Activated naive CD8-positive, alpha-beta T cell treated with anti-CD3 and anti-CD28 coated beads, Interleukin-2, amount 10 ng/mL, durations not matched to agents 7 days and 5 days (primary cell): Measurements from ENCODE around the gene FRYL. TPM values are rescaled to one million over a fixed set of nuclear protein-coding genes. Genes with fewer than 3 reads are reported as not detected.
"Not testable (repeated sequence)": the region's sequence is repeated elsewhere in the genome, so short reads cannot be mapped to it uniquely, and the experiment has no call there.

Source experiments
- ATAC-seq: fragments of 150-1000 bp; cut with Tn5 transposase; one replicate; pipeline ENCODE4 v1.10.0; 2021; ENCODE audit warnings: low read depth, moderate library complexity
- POLR2A ChIA-PET: fragments of 350-600 bp; sonication (Branson Sonifier 250); formaldehyde crosslinking; loops from one replicate; lab custom pipeline; 2021; ENCODE audit warnings: antibody characterized with exemption; lab: Charles Lee
- DNase-seq: peaks from one replicate; pipeline ENCODE4 v3.0.0; 2021
- H3K27ac Mint-ChIP-seq: one replicate; pipeline ENCODE4 v1.8.0; 2022; ENCODE audit warnings: mild to moderate bottlenecking, mixed read lengths
- H3K27me3 Mint-ChIP-seq: one replicate; pipeline ENCODE4 v1.8.0; 2022; ENCODE audit warnings: mild to moderate bottlenecking, moderate library complexity, mixed read lengths
- H3K36me3 Mint-ChIP-seq: one replicate; pipeline ENCODE4 v1.8.0; 2021; ENCODE audit warnings: mild to moderate bottlenecking, mixed read lengths
- H3K4me1 Mint-ChIP-seq: one replicate; pipeline ENCODE4 v1.8.0; 2021; ENCODE audit warnings: mixed read lengths
- H3K4me3 Mint-ChIP-seq: one replicate; pipeline ENCODE4 v1.8.0; 2022; ENCODE audit warnings: mild to moderate bottlenecking, moderate library complexity, mixed read lengths
- H3K9me3 Mint-ChIP-seq: one replicate; pipeline ENCODE4 v1.8.0; 2021; ENCODE audit warnings: mixed read lengths
- total RNA-seq, 2 experiments: library from RNA; stranded (reverse); gene quantifications; one replicate each; pipeline ENCODE4 v1.2.3, GENCODE V29; 2021

The FRYL gene
- total RNA-seq, 2 experiments from 2014 or later = 95.9 to 114 TPM

- Mint-ChIP-seq H3K27ac (peak overlapping the region; percentile 87), H3K4me3 (peak overlapping the region; percentile 98), H3K9me3 (no peaks in the 10 kb centered on the region), H3K36me3 (peaks cover 7% of the 10 kb centered on the region), H3K4me1 (peaks cover 31% of the 10 kb centered on the region), H3K27me3 (no peaks in the 10 kb centered on the region)
- no peak for ATAC-seq
- no peak for DNase-seq
- POLR2A ChIA-PET = interaction anchor here (0.7 to 2.7 kb wide), 4 partner anchors 46 to 166 kb away, joined by 3 to 25 read pairs (median 10); partner anchors contain the start of genes OCIAD1 and OCIAD2
These were observed 1.5 kb downstream of the FRYL start for GRCh38 chr4:48778431-48779094.

- Mint-ChIP-seq H3K27ac (no peak overlapping the region), H3K9me3 (no peaks in the 10 kb centered on the region), H3K4me3 (peak overlapping the region; percentile 98), H3K27me3 (no peaks in the 10 kb centered on the region), H3K4me1 (peaks cover 34% of the 10 kb centered on the region), H3K36me3 (peaks cover 14% of the 10 kb centered on the region)
- DNase-seq (no peak), ATAC-seq (no peak)
- POLR2A ChIA-PET = no interaction called here
These were observed 2.3 kb downstream of the FRYL start for GRCh38 chr4:48777739-48778138.

- H3K27ac Mint-ChIP-seq = no peak overlapping the region
- peaks cover 34% of the 10 kb centered on the region for H3K4me1 Mint-ChIP-seq
- H3K4me3 Mint-ChIP-seq = no peak overlapping the region
- H3K36me3 Mint-ChIP-seq = peaks cover 25% of the 10 kb centered on the region
- DNase-seq (no peak), ATAC-seq (no peak)
- POLR2A ChIA-PET = interaction anchor here (0.8 kb wide), 1 partner anchor 32 kb away, joined by 3 read pairs; no protein-coding TSS in a partner anchor
- no peaks in the 10 kb centered on the region for H3K27me3 Mint-ChIP-seq
- no peaks in the 10 kb centered on the region for H3K9me3 Mint-ChIP-seq
These were observed 5.0 kb downstream of the FRYL start for GRCh38 chr4:48774760-48775710.

- Mint-ChIP-seq H3K9me3 (no peaks in the 10 kb centered on the region), H3K4me3 (no peak overlapping the region), H3K36me3 (peaks cover 35% of the 10 kb centered on the region), H3K4me1 (peaks cover 20% of the 10 kb centered on the region), H3K27me3 (no peaks in the 10 kb centered on the region), H3K27ac (no peak overlapping the region)
- DNase-seq (no peak), ATAC-seq (no peak)
- POLR2A ChIA-PET = interaction anchor here (0.7 kb wide), 2 partner anchors 8 to 76 kb away, joined by 4 read pairs; no protein-coding TSS in a partner anchor
These were observed 7.5 kb downstream of the FRYL start for GRCh38 chr4:48772556-48772955.

GRCh38 chr4:48767055-48767929 lies 12.8 kb downstream of the FRYL start:
- ATAC-seq (no peak), DNase-seq (no peak)
- H3K4me1 Mint-ChIP-seq = peaks cover 25% of the 10 kb centered on the region
- H3K27ac Mint-ChIP-seq = no peak overlapping the region
- H3K27me3 Mint-ChIP-seq = no peaks in the 10 kb centered on the region
- peaks cover 44% of the 10 kb centered on the region for H3K36me3 Mint-ChIP-seq
- H3K9me3 Mint-ChIP-seq = peaks cover 7% of the 10 kb centered on the region
- H3K4me3 Mint-ChIP-seq = no peak overlapping the region
- POLR2A ChIA-PET = interaction anchor here (0.6 kb wide), 1 partner anchor 853 kb away, joined by 3 read pairs; no protein-coding TSS in a partner anchor

GRCh38 chr4:48766131-48766792 lies 13.8 kb downstream of the FRYL start:
- peaks cover 7% of the 10 kb centered on the region for H3K9me3 Mint-ChIP-seq
- no peak overlapping the region for H3K27ac Mint-ChIP-seq
- POLR2A ChIA-PET = interaction anchor here (0.6 kb wide), 1 partner anchor 852 kb away, joined by 3 read pairs; no protein-coding TSS in a partner anchor
- H3K27me3 Mint-ChIP-seq = no peaks in the 10 kb centered on the region
- H3K4me1 Mint-ChIP-seq = peaks cover 20% of the 10 kb centered on the region
- DNase-seq = no peak
- H3K36me3 Mint-ChIP-seq = peaks cover 43% of the 10 kb centered on the region
- no peak for ATAC-seq
- H3K4me3 Mint-ChIP-seq = no peak overlapping the region

GRCh38 chr4:48762408-48762807 lies 17.7 kb downstream of the FRYL start:
- no peak overlapping the region for H3K27ac Mint-ChIP-seq
- H3K27me3 Mint-ChIP-seq = no peaks in the 10 kb centered on the region
- no peak overlapping the region for H3K4me3 Mint-ChIP-seq
- no peak for ATAC-seq
- peaks cover 17% of the 10 kb centered on the region for H3K4me1 Mint-ChIP-seq
- POLR2A ChIA-PET = interaction anchor here (0.7 kb wide), 1 partner anchor 22 kb away, joined by 5 read pairs; no protein-coding TSS in a partner anchor
- no peak for DNase-seq
- H3K9me3 Mint-ChIP-seq = peaks cover 6% of the 10 kb centered on the region
- H3K36me3 Mint-ChIP-seq = peaks cover 37% of the 10 kb centered on the region

- peaks cover 16% of the 10 kb centered on the region for H3K4me1 Mint-ChIP-seq
- DNase-seq (no peak), ATAC-seq (no peak)
- POLR2A ChIA-PET = no interaction called here
- H3K9me3 Mint-ChIP-seq = peaks cover 2% of the 10 kb centered on the region
- H3K4me3 Mint-ChIP-seq = no peak overlapping the region
- no peaks in the 10 kb centered on the region for H3K27me3 Mint-ChIP-seq
- no peak overlapping the region for H3K27ac Mint-ChIP-seq
- H3K36me3 Mint-ChIP-seq = peaks cover 38% of the 10 kb centered on the region
These were observed 18.8 kb downstream of the FRYL start for GRCh38 chr4:48761286-48761685.

- POLR2A ChIA-PET, ATAC-seq, DNase-seq, H3K4me3 Mint-ChIP-seq, H3K9me3 Mint-ChIP-seq, H3K27me3 Mint-ChIP-seq, H3K4me1 Mint-ChIP-seq, H3K27ac Mint-ChIP-seq: not testable (repeated sequence)
- peaks cover 40% of the 10 kb centered on the region for H3K36me3 Mint-ChIP-seq
These were observed 21.4 kb downstream of the FRYL start for GRCh38 chr4:48758703-48759102.

GRCh38 chr4:48756689-48757220 lies 23.3 kb downstream of the FRYL start:
- no peak for DNase-seq
- ATAC-seq = no peak
- POLR2A ChIA-PET = no interaction called here
- Mint-ChIP-seq H3K4me3 (no peak overlapping the region), H3K9me3 (no peaks in the 10 kb centered on the region), H3K27ac (peak overlapping the region; percentile 32), H3K36me3 (peaks cover 39% of the 10 kb centered on the region), H3K4me1 (peaks cover 13% of the 10 kb centered on the region), H3K27me3 (no peaks in the 10 kb centered on the region)

GRCh38 chr4:48755281-48755680 lies 24.8 kb downstream of the FRYL start:
- no peak overlapping the region for H3K27ac Mint-ChIP-seq
- H3K4me1 Mint-ChIP-seq = peaks cover 19% of the 10 kb centered on the region
- no peaks in the 10 kb centered on the region for H3K27me3 Mint-ChIP-seq

GRCh38 chr4:48753159-48753558 lies 26.9 kb downstream of the FRYL start:
- POLR2A ChIA-PET = no interaction called here
- DNase-seq = no peak
- Mint-ChIP-seq H3K36me3 (peaks cover 36% of the 10 kb centered on the region), H3K27me3 (no peaks in the 10 kb centered on the region), H3K27ac (no peak overlapping the region), H3K9me3 (no peaks in the 10 kb centered on the region), H3K4me3 (no peak overlapping the region), H3K4me1 (peaks cover 25% of the 10 kb centered on the region)
- no peak for ATAC-seq

More at GRCh38 chr4:48755281-48755680, 24.8 kb downstream of the FRYL start:
- no peak for ATAC-seq
- POLR2A ChIA-PET = no interaction called here
- peaks cover 42% of the 10 kb centered on the region for H3K36me3 Mint-ChIP-seq
- no peak overlapping the region for H3K4me3 Mint-ChIP-seq
- H3K9me3 Mint-ChIP-seq = no peaks in the 10 kb centered on the region
- DNase-seq = no peak
